Sciatic nerve (tissue), 2 donors: ENCODE results near the gene CAMK2B. TPM values are rescaled to one million over a fixed set of nuclear protein-coding genes. Genes with fewer than 3 reads are reported as not detected.
A peak's percentile ranks its signal among the peaks of the same experiment; 100 is the strongest.
"Not testable (repeated sequence)": the region's sequence is repeated elsewhere in the genome, so short reads cannot be mapped to it uniquely, and the experiment has no call there.

Experiments used
- ATAC-seq: fragments of 200-7000 bp; cut with Tn5 transposase; one replicate; pipeline ENCODE4 v1.9.1; 2020; ENCODE audit warnings: mild to moderate bottlenecking, moderate library complexity
- DNase-seq: peaks from one replicate; pipeline ENCODE4 v3.0.0-alpha.2; 2020; ENCODE audit warnings: low spot score
- intact Hi-C: fragments of 100-400 bp; cut with DNase I; formaldehyde crosslinking; loops from one replicate; pipeline ENCODE4 v1.14.2; 2022
- total RNA-seq: library from RNA; stranded (reverse); fragmentation: NEBNext Ultra II Directional; extraction: Animal tissue kit (Norgen Biotek cat#: 25700); gene quantifications from one replicate; pipeline ENCODE4 v1.2.1, GENCODE V29; 2021
- donor health status: DM: no; HTN: no; CAD: no.
- donor health status: DM: no; HTN: no; CAD: no.

Gene CAMK2B
- total RNA-seq, 1 donor from 2014 or later: 26.9 TPM

DNA sequence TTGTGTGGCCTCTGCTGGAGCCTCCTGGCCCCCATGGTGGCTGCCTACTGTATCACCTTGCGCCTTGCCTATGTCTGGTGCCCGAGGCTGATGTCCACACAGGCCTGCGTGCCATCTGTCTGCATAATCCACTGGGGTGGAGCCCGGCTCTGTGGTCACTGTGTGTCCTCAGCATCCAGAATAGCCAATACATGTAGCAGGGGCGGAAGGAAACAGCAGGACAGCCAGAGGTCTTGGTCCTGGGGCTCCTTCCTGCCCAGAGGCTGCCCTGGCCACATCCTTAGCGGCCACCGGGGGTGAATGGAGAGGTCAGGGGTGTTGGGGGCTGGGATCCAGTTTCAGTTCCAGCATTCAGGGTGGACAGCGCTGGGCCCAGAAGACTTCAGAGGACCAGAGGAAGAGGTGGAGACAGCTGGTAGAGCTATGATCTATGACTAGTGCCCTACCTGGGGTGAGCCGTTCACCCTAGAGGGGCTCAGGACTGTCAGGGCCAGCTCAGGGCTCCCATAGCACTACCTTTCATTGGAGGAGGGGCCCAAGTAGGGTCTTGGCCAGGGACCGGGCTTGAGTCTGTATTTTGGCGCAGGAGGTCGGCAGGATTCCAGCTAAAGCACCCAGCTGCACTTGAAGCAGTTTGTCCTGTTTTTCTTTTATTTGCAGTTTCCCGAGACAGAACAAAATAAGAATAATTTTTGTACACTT lies 108.7 kb downstream of the CAMK2B start:
- ATAC-seq: no peak
- peak; percentile 50 for DNase-seq
- intact Hi-C loops: no loop called here

DNA sequence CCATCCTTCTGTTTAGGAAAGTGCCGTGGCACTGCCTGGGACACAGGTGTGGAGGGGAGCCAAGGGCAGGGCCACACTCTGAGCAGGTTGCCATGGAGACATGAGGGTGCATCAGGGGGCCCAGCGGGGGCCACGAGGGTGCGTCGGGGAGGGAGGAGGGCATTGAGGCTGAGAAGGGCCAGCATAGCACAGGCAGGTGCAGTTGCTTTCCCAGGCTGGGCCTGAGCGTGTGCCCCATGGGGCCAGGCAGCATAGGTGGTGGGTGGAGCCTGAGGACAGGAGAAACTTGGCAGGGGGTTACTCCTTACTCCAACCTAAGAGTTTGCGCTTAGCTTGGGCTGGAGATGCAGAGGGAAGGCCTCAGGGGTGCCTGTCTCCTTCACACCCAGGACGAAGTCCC lies 109.4 kb downstream of the CAMK2B start:
- intact Hi-C loops: no loop called here
- peak; percentile 55 for DNase-seq
- no peak for ATAC-seq

DNA sequence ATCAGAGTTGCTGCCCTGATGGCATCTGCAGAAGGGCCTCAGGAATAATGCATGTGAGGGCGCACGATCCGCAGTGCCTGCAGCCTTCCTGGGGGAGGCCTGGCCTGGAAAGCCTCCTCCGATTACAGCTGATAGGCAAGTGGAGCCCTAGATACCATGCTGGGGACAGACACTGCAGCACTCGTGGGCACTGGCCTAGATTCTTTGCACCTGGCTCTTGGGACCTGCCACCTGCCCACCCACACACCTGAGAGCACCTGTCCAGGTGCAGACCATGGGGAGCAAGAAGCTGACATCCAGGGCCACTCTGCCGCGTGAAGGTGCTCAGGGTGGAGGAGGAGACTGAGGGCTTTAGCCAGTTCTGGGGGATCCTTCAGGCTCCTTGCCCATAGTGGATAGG lies 109.9 kb downstream of the CAMK2B start:
- intact Hi-C loops: no loop called here
- ATAC-seq (no peak), DNase-seq (no peak)

DNA sequence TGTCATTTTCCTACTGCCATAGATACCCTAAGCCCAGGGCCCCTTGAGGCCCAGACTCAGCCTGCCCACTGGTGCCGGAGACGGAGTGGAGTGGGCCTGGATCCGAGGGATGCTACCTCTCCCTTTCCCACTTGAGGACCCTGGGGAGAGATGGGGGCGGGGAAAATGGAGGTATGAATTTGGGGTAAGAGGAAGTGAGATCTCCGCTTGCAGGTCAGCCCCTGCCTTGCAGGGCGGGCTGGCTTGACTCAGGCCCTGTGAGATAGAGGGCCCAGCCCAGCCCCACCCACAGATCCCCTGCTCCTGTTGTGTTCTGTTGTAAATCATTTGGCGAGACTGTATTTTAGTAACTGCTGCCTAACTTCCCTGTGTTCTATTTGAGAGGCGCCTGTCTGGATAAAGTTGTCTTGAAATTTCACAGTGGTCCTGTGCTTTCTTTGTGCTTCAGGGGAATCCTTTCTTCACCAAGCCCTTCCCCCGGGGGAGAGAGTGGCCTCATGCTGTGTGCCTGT lies 111.5 kb downstream of the CAMK2B start:
- DNase-seq (peak; percentile 49), ATAC-seq (no peak)
- intact Hi-C loops: no loop called here

DNA sequence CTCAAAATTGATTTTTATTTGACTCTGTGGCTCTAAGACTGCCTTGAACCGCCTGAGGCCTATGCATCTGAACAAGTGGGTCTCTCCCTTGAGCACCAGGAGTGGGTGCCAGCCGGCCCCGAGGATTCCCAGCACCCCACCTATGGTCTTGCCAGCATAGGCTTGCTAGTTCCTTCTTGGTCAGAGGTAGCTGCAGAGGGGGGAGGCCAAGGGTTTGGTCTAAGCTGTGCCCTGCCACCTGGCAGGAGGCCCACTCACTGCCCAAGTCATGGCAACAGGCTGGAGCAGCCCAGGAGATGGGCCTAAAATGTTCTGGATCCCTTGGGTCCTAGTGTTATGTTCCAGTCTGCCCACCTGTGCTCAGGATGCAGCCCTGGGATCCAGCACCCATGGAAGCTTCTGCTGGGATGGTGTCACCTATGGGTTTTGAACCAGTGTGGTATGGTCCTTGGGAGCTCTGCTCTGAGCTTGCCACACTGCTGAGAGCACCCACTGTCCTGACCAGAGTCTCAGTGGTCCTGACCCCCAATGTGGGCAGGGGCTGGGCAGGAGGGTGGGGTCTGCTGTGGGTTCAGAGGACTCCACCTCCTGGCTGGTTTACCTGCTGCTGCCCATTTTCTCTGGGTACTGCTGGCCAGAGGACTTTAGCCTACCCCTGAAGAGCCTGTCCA lies 112.1 kb downstream of the CAMK2B start:
- intact Hi-C loops: no loop called here
- DNase-seq (peak; percentile 51), ATAC-seq (peak; percentile 7)

DNA sequence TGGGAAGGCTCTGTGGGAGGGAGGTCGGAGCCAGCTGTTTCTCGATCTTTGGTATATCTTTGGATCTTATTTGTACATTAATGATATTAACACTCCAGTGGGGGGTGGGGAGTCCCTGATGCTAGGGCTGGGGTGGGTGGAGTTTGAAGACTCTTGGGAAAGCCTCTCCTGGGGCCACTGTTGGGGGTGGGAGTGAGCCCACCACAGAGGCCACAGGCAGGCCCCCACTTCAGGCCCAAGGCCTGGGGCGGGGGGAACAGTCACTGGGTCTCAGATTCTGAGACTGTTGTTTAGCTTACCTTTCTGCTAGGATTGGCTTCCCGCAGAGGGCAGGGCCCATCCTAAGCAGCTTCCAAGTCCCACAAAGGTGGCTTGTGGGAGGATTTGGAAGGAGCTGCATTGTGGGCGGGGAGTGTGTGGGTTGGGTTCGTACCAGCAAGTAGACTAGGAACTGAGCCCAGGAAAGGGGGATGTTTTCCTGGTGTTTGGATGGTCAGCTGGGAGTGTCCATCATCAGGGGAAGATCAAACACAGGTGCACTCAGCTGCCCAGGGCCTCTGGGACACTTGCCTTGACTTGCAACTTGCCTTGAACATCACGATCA lies 112.7 kb downstream of the CAMK2B start:
- ATAC-seq (no peak), DNase-seq (peak; percentile 40)
- intact Hi-C loops: no loop called here

DNA sequence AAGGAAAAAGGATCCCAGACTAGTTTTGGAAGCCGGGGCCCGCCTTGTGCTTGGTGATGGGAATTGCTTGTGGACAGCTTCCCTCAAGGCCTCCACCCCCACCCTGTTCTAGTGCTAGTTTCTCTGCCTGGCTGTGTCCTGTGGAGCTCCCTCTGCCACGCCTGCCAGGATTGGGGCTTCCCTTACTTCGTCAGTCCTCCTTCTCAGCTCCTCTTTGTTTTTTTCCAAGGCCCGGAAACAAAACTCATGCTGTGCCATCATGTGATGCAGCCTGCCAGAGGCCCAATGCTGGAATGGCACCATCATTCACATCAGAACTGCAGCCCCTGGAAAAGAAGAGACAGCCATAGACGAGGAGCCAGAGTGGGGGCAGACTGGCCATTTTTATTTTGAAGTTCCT lies 113.4 kb downstream of the CAMK2B start:
- ATAC-seq (no peak), DNase-seq (peak; percentile 39)
- intact Hi-C loops: no loop called here

DNA sequence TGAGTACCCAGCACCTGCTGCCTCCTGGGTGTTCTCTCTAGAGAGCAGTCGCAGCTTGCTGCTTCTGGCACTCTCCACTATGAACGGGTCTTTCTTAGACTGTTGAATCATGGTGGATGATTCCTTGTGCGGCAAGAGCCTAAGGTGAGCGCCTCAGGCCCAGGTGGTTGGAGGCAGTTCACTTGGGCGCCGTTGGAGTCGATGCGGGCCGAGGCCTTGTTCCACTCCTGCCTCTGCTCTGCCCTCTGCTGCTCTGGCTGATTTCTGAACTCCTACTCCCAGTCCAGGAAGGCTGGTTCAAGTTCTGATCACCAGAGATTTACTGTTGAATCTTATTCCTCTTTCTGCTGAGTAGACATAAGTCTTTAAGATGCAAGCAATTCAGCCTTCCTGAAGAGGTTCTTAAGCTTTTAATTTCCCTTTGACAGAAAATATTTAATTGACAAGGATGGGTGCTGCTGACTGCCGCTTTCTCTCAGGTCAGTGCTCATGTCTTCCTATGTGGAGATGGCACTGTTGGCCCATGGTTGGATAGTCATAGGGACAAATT lies 114.2 kb downstream of the CAMK2B start:
- intact Hi-C loops: no loop called here
- DNase-seq: peak; percentile 41
- no peak for ATAC-seq

DNA sequence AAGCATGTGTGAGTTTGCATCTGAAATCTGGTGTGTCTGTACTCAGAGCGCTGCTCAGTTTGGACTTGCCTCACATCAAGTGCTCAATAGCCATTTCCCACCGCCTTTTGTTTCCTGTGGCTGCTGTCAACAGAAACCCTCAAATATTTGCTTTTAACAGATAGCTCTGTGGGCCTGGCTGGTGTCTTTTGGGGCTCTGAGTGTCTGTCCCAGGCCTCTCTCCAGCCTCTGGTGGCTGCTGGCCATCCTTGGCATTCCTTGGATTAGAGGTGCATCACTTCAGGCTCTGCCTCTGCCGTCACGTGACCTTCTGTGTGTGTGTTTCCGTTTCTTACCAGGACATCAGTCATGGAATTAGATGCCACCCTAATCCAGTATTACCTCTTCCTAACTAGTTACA lies 115.3 kb downstream of the CAMK2B start:
- DNase-seq (no peak), ATAC-seq (no peak)
- intact Hi-C loops: no loop called here

DNA sequence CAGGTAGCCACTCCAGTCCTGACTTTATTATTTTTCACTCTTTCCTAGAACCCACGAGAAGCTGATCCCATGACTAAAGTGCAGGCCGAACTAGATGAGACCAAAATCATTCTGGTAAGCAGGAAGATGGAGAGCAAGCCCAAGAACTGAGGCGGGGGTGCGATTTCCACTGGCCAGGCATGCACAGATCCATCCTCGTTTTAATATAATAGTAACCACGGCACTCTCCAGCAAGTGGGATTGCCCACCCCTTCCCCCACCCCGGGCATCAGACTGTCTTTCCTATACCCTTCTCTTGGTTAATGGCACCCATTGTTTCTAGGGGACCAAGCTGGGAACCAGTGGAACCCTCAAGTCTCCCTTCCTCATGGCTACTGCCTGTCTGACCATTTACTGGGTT lies 117.3 kb downstream of the CAMK2B start:
- intact Hi-C loops: no loop called here
- DNase-seq: no peak
- no peak for ATAC-seq

DNA sequence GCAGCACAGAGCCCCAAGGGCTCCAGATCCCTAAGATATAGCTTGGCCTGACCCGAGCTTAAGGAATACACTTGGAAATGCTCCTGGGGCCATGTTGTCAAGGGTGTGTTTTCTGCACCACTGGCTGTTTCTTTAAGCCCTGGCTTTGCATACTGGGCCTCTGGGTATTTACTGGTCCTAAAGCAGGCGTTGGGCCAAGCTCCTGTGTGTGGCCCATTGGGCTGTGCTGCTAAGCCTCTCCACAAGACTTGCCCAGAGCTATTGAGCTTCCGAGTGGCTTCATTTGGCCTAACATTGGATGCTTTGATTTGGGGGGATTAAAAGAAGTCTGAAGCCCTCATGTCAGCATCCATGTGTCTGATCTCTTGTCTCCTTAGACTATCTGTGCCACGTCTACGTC lies 119.4 kb downstream of the CAMK2B start:
- ATAC-seq: no peak
- peak; percentile 13 for DNase-seq
- intact Hi-C loops: no loop called here

DNA sequence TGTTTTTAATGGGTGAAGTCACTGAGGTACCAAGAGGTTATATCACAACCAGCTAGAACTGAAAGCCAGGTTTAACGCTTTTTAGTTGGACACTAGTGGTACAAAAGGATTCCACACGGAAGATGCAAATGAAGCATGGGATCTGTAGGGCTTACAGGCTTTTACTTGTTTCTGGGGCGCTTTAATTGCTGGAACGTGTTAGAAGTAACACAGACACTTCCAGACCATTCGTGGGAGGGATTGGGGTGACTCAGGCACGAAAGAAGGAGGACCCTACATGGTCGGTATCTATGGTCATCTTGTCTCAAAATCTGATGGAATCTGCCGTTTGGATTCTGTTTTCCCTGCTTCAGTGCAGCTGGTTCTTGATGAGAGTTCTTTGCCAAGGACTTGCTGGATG lies 123.6 kb downstream of the CAMK2B start:
- ATAC-seq (no peak), DNase-seq (no peak)
- intact Hi-C loops: no loop called here

DNA sequence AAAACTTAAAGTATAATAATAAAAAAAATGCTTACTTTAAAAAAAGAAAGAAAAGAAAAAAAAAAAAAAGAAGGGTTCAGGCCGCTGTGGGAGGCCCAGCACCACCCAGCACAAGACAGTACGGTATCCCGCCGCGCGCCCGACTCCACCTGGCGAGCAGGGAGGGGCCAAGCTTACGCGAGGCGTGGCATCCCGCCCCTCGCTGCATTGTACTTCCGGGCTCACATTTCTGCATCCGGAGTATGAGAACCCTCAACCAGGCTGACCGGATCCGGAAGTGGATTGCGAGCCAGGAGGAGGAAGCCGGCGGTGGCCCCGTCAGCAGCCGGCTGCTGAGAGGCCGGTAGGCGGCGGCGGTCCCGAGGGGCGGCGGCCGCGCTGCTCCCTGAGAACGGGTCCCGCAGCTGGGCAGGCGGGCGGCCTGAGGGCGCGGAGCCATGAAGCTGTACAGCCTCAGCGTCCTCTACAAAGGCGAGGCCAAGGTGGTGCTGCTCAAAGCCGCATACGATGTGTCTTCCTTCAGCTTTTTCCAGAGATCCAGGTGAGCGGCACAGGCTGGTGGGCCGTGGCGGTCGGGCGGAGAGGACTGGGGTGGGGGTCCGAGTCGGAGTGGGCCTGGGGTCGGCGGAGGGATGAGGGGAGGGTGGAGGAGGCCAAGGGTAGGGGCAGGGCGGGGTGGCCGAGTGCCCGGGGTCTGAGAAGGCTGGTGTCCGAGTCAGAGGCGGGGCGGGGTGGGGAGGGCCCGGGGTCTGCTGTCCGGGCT lies 124.5 kb downstream of the CAMK2B start, which contains the start of gene YKT6:
TSS of gene YKT6 (plus strand) at position 280 of the 763 bp plus-strand sequence. CDS start at position 438, 158 bp downstream.
- peak; percentile 93 for DNase-seq
- ATAC-seq: peak; percentile 99
- intact Hi-C loops: no loop called here

DNA sequence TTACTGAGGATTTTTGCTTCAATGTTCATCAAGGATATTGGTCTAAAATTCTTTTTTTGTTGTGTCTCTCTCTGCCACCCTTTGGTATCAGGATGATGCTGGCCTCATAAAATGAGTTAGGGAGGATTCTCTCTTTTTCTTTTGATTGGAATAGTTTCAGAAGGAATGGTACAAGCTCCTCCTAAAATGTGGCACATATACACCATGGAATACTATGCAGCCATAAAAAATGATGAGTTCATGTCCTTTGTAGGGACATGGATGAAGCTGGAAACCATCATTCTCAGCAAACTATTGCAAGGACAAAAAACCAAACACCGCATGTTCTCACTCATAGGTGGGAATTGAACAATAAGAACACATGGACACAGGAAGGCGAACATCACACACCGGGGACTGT lies 125.2 kb downstream of the CAMK2B start:
- ATAC-seq, intact Hi-C loops, DNase-seq: not testable (repeated sequence)

DNA sequence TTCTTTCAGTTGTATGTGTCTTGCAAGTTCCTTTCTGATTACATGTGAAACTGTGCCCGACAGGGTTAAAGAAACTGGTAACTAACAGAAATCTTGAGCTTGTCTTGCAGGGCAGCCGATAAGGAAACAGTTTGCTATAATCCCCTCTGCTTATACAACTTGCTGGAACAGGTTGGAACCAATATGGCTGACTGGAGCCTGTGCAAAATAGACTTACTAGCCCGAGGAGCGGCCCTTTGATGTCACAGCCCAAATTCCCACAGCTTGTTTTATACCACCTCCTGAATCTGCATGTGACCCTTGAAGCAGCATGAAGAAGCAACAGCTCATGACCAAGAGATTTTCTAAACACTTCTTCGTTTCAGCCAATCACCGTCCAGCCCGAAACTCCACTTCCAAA lies 127.9 kb downstream of the CAMK2B start:
- intact Hi-C loops: no loop called here

DNA sequence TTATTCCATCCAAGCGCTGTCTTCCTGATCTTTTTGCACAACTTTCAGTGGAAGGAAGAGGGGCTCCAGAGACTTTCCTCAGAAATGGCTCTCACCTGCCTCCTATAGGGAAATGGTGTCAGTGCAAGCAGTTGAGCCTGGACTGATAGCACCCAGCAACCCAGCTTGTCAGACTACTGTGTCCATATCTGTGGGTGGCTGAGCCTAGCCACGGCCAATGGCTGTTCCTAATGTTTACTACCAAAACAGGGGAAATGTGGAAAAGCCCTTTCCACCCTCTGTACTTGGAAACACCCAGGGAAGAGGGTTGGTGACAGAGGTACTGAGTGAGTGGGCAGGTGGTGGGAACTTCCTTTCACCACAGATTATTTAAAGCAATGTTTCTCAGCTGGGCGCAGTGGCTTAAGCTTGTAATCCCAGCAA lies 128.9 kb downstream of the CAMK2B start:
- intact Hi-C loops: no loop called here
- DNase-seq (peak; percentile 57), ATAC-seq (peak; percentile 54)

More for the DNA sequence above, 127.9 kb downstream of the CAMK2B start:
- peak; percentile 17 for DNase-seq
- no peak for ATAC-seq

DNA sequence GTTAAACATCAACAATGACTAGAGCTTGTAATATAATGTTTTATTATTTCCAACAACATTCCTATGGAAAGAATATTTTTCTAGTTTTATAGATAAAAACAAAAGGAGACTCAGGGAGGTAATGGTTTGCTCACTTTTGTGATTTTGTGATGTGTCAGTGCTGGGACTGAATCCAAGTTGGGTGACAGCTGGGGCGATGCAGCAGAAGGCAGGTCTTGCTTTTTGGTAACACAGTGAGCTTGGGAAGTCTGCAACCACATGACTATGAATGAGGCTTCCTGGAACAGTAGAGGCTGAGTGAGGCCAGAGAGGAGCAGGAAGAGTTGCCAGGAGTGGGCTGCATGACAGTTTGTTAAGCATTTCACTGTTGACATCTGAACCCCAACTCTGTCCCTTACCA lies 129.5 kb downstream of the CAMK2B start:
- DNase-seq: peak; percentile 9
- intact Hi-C loops: no loop called here
- ATAC-seq: no peak

DNA sequence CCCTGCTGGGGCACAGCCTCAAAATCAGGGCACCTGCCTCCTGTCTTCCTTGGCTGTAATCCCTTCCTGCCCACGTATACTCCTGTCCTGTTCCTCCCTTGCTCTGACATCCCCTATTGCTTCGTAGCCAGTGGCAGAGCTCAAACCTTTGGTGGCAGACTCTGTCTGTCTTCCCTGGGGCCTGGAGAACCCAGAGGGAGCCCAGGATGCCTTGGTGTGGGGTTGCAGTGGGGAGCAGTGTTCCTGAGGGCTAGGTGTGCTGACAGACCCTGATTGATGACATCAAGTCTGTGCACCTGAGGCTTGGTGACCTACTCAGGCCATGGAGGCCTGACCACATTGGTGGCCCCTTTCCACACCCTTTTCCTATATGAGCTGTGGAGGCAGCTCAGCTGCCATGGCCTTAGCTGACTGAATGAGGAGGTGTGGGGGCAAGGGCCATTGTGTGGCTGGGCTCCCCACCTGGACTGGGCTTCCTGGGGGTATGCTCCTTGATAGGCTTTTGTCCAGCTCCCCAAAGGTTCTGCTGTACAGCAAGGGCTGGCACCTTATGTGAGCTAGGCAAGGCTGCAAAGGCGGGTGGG lies 130.7 kb downstream of the CAMK2B start:
- peak; percentile 34 for DNase-seq
- intact Hi-C loops: no loop called here
- ATAC-seq: no peak

DNA sequence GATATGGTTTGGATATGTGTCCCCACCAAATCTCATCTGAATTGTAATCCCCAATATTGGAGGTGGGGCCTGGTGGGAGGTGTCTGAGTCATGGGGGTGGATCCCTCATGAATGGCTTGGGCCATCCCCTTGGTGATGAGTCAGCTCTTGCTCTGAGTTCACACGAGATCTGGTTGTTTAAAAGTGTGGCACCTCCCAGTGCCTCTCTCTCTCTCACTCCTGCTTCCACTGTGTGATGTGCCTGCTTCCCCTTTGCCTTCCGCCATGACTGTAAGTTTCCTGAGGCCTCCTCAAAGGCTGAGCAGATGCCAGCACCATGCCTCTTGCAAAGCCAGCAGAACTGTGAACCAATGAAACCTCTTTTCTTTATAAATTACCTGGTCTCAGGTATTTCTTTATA lies 131.3 kb downstream of the CAMK2B start:
- intact Hi-C loops: no loop called here
- ATAC-seq: no peak
- DNase-seq: no peak
